ENCODE data around the gene APCDD1. TPM values are rescaled to one million over a fixed set of nuclear protein-coding genes. Genes with fewer than 3 reads are reported as not detected.

The APCDD1 gene
- total and polyA plus RNA-seq, 2 donors (not counting 1 experiment from before 2014, with no cell fraction given), result 15.3 to 17.3 TPM

- no peaks in the 10 kb centered on the region for H3K79me2 ChIP-seq (ENCODE audit: control insufficient read depth, insufficient read depth, low read length)
These were observed 32.7 kb downstream of the APCDD1 start for GRCh38 chr18:10487154-10487553.

GRCh38 chr18:10488017-10488416 is 33.6 kb downstream of the APCDD1 start:
- Histone ChIP-seq H3K79me2 (ENCODE audit: control insufficient read depth, insufficient read depth, low read length) (no peaks in the 10 kb centered on the region), H3K9me3 (ENCODE audit: control insufficient read depth, insufficient read depth, low read depth, low read length) (no peaks in the 10 kb centered on the region), H3K27me3 (ENCODE audit: control insufficient read depth, insufficient read depth, low read length) (no peaks in the 10 kb centered on the region), H3K4me2 (ENCODE audit: extremely low read depth, insufficient read depth, low read length) (no peak overlapping the region), H3K36me3 (ENCODE audit: control insufficient read depth, insufficient read depth, low read length) (no peaks in the 10 kb centered on the region), H4K20me1 (ENCODE audit: control insufficient read depth, extremely low read depth, insufficient read depth, low read length) (no peaks in the 10 kb centered on the region), H3K4me3 (replicated peaks in 1 of 4; ENCODE audit: control extremely low read depth in 1 of 4, insufficient read depth in 1 of 4, low read depth in 3 of 4, low read length in 4 of 4) (no peak overlapping the region), H2AFZ (ENCODE audit: low read length) (no peak overlapping the region), H3K9ac (ENCODE audit: insufficient read depth, low read length) (no peak overlapping the region), H3K4me1 (ENCODE audit: control insufficient read depth, extremely low read depth, insufficient read depth, low read length) (no peaks in the 10 kb centered on the region), H3K27ac (ENCODE audit: insufficient read depth, low read length) (no peak overlapping the region)
- TF ChIP-seq EZH2 (IDR thresholded peaks at IDR 0.05; ENCODE audit: low read length, missing control alignments) (no peak), CTCF (conservative IDR thresholded peaks at IDR 0.05 in 1 of 2, IDR thresholded peaks at IDR 0.05 in 1 of 2; ENCODE audit: low read depth in 1 of 2, low read length in 2 of 2) (no peak)
- DNase-seq (ENCODE audit: low read depth in 2 of 2), result peak; percentile 15 to 57

More at GRCh38 chr18:10487154-10487553, 32.7 kb downstream of the APCDD1 start:
- no peaks in the 10 kb centered on the region for H3K9me3 ChIP-seq (ENCODE audit: control insufficient read depth, insufficient read depth, low read depth, low read length)
- TF ChIP-seq CTCF (conservative IDR thresholded peaks at IDR 0.05 in 1 of 2, IDR thresholded peaks at IDR 0.05 in 1 of 2; ENCODE audit: low read depth in 1 of 2, low read length in 2 of 2), result no peak
- TF ChIP-seq EZH2 (IDR thresholded peaks at IDR 0.05; ENCODE audit: low read length, missing control alignments), result no peak
- H3K27me3 ChIP-seq (ENCODE audit: control insufficient read depth, insufficient read depth, low read length), result no peaks in the 10 kb centered on the region
- H3K36me3 ChIP-seq (ENCODE audit: control insufficient read depth, insufficient read depth, low read length), result no peaks in the 10 kb centered on the region
- no peak overlapping the region for H3K27ac ChIP-seq (ENCODE audit: insufficient read depth, low read length)
- no peak overlapping the region for H2AFZ ChIP-seq (ENCODE audit: low read length)
- H3K4me3 ChIP-seq (replicated peaks in 1 of 4; ENCODE audit: control extremely low read depth in 1 of 4, insufficient read depth in 1 of 4, low read depth in 3 of 4, low read length in 4 of 4), result no peak overlapping the region
- no peaks in the 10 kb centered on the region for H4K20me1 ChIP-seq (ENCODE audit: control insufficient read depth, extremely low read depth, insufficient read depth, low read length)
- no peak overlapping the region for H3K9ac ChIP-seq (ENCODE audit: insufficient read depth, low read length)
- H3K4me2 ChIP-seq (ENCODE audit: extremely low read depth, insufficient read depth, low read length), result no peak overlapping the region
- DNase-seq (ENCODE audit: low read depth in 2 of 2), result no peak
- H3K4me1 ChIP-seq (ENCODE audit: control insufficient read depth, extremely low read depth, insufficient read depth, low read length), result no peaks in the 10 kb centered on the region

- H3K4me1 ChIP-seq (ENCODE audit: control insufficient read depth, extremely low read depth, insufficient read depth, low read length), result no peaks in the 10 kb centered on the region
- H3K27ac ChIP-seq (ENCODE audit: insufficient read depth, low read length), result no peak overlapping the region
These were observed 36.1 kb downstream of the APCDD1 start for GRCh38 chr18:10490401-10491165.

More at GRCh38 chr18:10490401-10491165, 36.1 kb downstream of the APCDD1 start:
- H3K79me2 ChIP-seq (ENCODE audit: control insufficient read depth, insufficient read depth, low read length), result no peaks in the 10 kb centered on the region
- no peaks in the 10 kb centered on the region for H4K20me1 ChIP-seq (ENCODE audit: control insufficient read depth, extremely low read depth, insufficient read depth, low read length)
- no peak for DNase-seq (ENCODE audit: low read depth in 2 of 2)
- H3K4me2 ChIP-seq (ENCODE audit: extremely low read depth, insufficient read depth, low read length), result no peak overlapping the region
- no peaks in the 10 kb centered on the region for H3K27me3 ChIP-seq (ENCODE audit: control insufficient read depth, insufficient read depth, low read length)
- no peak overlapping the region for H3K4me3 ChIP-seq (replicated peaks in 1 of 4; ENCODE audit: control extremely low read depth in 1 of 4, insufficient read depth in 1 of 4, low read depth in 3 of 4, low read length in 4 of 4)
- no peak overlapping the region for H2AFZ ChIP-seq (ENCODE audit: low read length)
- no peaks in the 10 kb centered on the region for H3K9me3 ChIP-seq (ENCODE audit: control insufficient read depth, insufficient read depth, low read depth, low read length)
- H3K9ac ChIP-seq (ENCODE audit: insufficient read depth, low read length), result no peak overlapping the region
- no peak for TF ChIP-seq EZH2 (IDR thresholded peaks at IDR 0.05; ENCODE audit: low read length, missing control alignments)
- TF ChIP-seq CTCF (conservative IDR thresholded peaks at IDR 0.05 in 1 of 2, IDR thresholded peaks at IDR 0.05 in 1 of 2; ENCODE audit: low read depth in 1 of 2, low read length in 2 of 2), result no peak
- H3K36me3 ChIP-seq (ENCODE audit: control insufficient read depth, insufficient read depth, low read length), result no peaks in the 10 kb centered on the region
